HG03520 (cell line): ENCODE results near the gene ETFB.
A peak's percentile ranks its signal among the peaks of the same experiment; 100 is the strongest.
"Not testable (repeated sequence)": the region's sequence is repeated elsewhere in the genome, so short reads cannot be mapped to it uniquely, and the experiment has no call there.

Experiments used
- ATAC-seq: cut with Tn5 transposase; IDR thresholded peaks from one replicate; pipeline ENCODE4 v1.9.1; 2021; ENCODE audit warnings: mild to moderate bottlenecking, moderate library complexity; ENCODE audit not compliant: unreplicated experiment

Gene ETFB

GRCh38 chr19:51365965-51366388, at the start of gene ETFB:
Gene ETFB, minus strand, starts transcription at chr19:51366388. Its CDS starts 62 bp downstream, at chr19:51366326.
- no peak for ATAC-seq

GRCh38 chr19:51415187-51415586, 49.0 kb upstream of the ETFB start:
- ATAC-seq = no peak

- ATAC-seq = no peak
These were observed 45.0 kb upstream of the ETFB start for GRCh38 chr19:51410950-51411748.

- no peak for ATAC-seq
These were observed 41.4 kb upstream of the ETFB start for GRCh38 chr19:51407511-51408131.

- ATAC-seq = no peak
These were observed 35.9 kb upstream of the ETFB start for GRCh38 chr19:51402117-51402516.

GRCh38 chr19:51399936-51400335, 33.7 kb upstream of the ETFB start:
- ATAC-seq = not testable (repeated sequence)

GRCh38 chr19:51399231-51399630, 33.0 kb upstream of the ETFB start:
- no peak for ATAC-seq

GRCh38 chr19:51398096-51398704, 32.0 kb upstream of the ETFB start:
- no peak for ATAC-seq

GRCh38 chr19:51397453-51397852, 31.3 kb upstream of the ETFB start:
- ATAC-seq = not testable (repeated sequence)

- no peak for ATAC-seq
These were observed 30.0 kb upstream of the ETFB start for GRCh38 chr19:51396175-51396574.

GRCh38 chr19:51394050-51394836, 28.1 kb upstream of the ETFB start:
- ATAC-seq = peak; percentile 86

GRCh38 chr19:51392701-51393100, 26.5 kb upstream of the ETFB start:
- no peak for ATAC-seq

GRCh38 chr19:51391073-51391611, 25.0 kb upstream of the ETFB start:
- ATAC-seq = no peak

GRCh38 chr19:51389143-51389542, 23.0 kb upstream of the ETFB start:
- ATAC-seq = no peak

- ATAC-seq = no peak
These were observed 21.8 kb upstream of the ETFB start, which contains the start of gene LIM2 for GRCh38 chr19:51387924-51388389. Gene LIM2, minus strand, starts transcription at chr19:51387974. Its CDS starts 531 bp downstream, at chr19:51387443.

GRCh38 chr19:51386882-51387520, 20.8 kb upstream of the ETFB start:
- no peak for ATAC-seq

- no peak for ATAC-seq
These were observed 15.8 kb upstream of the ETFB start for GRCh38 chr19:51382004-51382403.

GRCh38 chr19:51380379-51380778, 14.2 kb upstream of the ETFB start:
- ATAC-seq = no peak

- no peak for ATAC-seq
These were observed 11.2 kb upstream of the ETFB start for GRCh38 chr19:51377422-51377821.
